Fibroblast of lung (primary cell): ENCODE measurements around the gene SEC14L1.

Experiments
- EZH2 ChIP-seq: IDR thresholded peaks from 2 replicates; pipeline ENCODE4 v1.5.1; 2012; ENCODE audit warnings: low read length, control low read depth, mild to moderate bottlenecking; ENCODE audit errors: missing control alignments
- TF ChIP-seq, protein P1 (sequence below), 2 donors: IDR thresholded peaks in 1 of 2; conservative IDR thresholded peaks in 1 of 2; 1 replicate in 1 of 2; 2 replicates in 1 of 2; pipeline ENCODE4 v1.5.1; 2011 to 2012; ENCODE audit warnings: low read length in 2 of 2, control low read depth in 1 of 2, inconsistent platforms in 1 of 2, low read depth in 1 of 2, mild to moderate bottlenecking in 1 of 2

DNA sequence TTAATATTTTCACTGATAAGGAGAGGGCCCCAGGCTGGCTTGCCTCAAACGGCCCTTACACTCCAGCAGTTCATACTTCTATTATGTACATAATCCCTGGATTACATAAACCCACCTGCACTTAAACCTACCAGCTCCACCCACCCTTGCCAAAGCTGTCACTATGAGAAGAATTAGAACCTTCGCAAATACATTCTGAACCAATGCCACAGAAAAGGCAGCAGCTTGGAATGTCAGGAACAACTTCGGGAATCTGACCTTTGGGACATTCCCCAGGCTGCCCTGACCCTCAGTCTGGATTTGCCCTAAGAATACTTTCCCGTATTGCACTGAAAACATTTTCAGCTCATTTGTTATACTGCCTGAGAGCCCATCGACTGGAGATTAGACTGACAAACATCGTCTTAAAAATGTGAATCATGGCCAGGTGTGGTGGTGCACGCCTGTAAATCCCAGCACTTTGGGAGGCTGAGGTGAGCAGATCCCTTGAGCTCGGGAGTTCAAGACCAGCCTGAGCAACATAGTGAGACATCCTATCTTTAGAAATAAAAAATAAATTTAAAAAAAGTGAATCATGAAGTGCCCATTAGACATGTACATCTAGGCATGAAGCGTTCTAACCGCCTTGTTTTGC, 21.0 kb upstream of the SEC14L1 start:
- TF ChIP-seq, protein P1, sequence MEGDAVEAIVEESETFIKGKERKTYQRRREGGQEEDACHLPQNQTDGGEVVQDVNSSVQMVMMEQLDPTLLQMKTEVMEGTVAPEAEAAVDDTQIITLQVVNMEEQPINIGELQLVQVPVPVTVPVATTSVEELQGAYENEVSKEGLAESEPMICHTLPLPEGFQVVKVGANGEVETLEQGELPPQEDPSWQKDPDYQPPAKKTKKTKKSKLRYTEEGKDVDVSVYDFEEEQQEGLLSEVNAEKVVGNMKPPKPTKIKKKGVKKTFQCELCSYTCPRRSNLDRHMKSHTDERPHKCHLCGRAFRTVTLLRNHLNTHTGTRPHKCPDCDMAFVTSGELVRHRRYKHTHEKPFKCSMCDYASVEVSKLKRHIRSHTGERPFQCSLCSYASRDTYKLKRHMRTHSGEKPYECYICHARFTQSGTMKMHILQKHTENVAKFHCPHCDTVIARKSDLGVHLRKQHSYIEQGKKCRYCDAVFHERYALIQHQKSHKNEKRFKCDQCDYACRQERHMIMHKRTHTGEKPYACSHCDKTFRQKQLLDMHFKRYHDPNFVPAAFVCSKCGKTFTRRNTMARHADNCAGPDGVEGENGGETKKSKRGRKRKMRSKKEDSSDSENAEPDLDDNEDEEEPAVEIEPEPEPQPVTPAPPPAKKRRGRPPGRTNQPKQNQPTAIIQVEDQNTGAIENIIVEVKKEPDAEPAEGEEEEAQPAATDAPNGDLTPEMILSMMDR (conservative IDR thresholded peaks at IDR 0.05 in 1 of 2, IDR thresholded peaks at IDR 0.05 in 1 of 2; ENCODE audit: low read depth in 1 of 2, low read length in 2 of 2): no peak
- TF ChIP-seq EZH2: no peak
